GM18870 (cell line): ENCODE results near the gene MEGF8.
A peak's percentile ranks its signal among the peaks of the same experiment; 100 is the strongest.

Experiments
- ATAC-seq: cut with Tn5 transposase; IDR thresholded peaks from one replicate; pipeline ENCODE4 v1.9.1; 2021; ENCODE audit warnings: moderate library complexity; ENCODE audit not compliant: unreplicated experiment

Gene MEGF8

DNA sequence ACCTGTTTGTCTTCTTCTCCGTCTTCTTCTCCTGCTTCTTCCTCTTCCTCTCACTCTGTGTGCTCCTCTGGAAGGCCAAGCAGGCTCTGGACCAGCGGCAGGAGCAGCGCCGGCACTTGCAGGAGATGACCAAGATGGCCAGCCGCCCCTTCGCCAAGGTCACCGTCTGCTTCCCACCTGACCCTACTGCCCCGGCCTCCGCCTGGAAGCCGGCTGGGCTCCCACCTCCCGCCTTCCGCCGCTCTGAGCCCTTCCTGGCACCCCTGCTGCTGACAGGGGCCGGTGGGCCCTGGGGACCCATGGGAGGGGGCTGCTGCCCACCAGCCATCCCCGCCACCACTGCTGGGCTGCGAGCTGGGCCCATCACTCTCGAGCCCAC is 50.7 kb downstream of the MEGF8 start:
- ATAC-seq: no peak

GRCh38 chr19:42378225-42379215 is 53.1 kb downstream of the MEGF8 start:
- no peak for ATAC-seq

GRCh38 chr19:42380155-42380554 is 54.7 kb downstream of the MEGF8 start:
- ATAC-seq: no peak

GRCh38 chr19:42386974-42387707 is 61.7 kb downstream of the MEGF8 start:
- no peak for ATAC-seq

DNA sequence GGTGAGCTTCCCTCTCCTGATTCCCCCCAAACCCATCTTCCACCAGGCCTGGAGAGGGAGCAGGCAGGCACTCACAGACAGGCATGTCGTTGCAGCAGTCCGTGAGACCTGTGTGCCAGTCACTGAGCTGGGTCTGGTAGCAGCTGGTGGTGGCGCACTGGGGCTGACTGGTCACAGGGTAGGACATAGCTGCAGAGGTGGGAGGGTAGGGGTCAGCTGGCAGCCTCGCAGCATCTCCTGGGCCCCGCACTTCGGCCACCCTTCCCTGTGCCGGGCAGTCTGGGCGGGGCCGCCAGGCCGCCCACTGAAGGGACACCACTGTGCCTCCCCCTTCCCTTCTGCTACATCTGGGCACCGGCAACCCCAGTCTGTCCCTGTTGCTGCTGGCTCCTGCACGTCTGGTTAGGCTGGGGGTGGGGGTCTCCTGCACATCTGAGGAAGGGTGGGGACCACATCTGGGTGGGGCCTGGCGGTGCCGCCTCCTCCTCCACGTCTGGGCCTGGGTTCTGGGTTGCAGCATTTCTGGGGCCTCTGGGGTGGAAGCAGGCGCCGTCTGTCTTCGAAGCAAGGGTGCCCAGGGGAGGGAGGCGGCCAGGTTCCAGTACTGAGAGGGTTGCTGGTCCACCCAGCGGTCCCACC is 63.5 kb downstream of the MEGF8 start:
- ATAC-seq: no peak

DNA sequence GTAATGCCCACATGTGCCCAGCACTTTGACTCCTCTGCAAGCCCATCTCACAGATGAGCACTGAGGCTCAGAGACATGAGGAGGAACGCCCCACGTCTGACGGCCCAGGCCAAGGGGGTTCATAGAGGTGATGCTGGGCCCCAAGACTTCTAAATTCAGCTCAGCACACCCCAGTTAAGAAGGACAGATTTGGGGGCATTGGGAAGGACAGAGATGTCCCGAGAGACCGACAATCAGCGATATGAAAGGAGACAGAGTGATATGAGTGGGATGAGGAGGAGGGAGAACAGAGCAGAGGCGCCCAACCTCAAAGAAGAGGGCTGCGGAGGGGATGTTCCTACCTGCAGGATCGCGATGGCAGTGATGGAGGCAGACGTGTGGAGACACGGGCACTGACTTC is 64.5 kb downstream of the MEGF8 start, which contains the start of gene CNFN:
Gene CNFN (minus strand): TSS at position 399 of the 400 bp plus-strand sequence. CDS start 1,260 bp downstream, outside the sequence.
- ATAC-seq: no peak

DNA sequence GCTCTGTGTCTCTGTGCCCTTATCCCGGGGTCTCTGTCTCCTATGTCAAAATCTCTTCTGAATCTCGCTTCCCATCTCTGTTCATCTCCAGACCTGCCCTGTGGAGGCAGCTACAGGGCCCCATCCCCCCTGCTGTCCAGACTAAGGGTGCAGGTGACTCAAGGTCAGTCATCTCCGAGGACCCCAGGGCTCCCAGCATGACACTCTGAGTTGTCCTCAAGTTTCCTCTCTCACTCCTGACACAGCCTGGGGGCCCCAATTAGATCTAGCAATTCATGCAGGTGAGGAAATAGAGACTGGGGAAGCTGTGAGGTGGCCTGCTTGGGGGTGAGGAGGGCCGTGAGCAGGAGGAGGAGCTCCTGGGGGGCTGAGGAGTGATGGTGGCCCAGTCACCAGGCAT is 66.7 kb downstream of the MEGF8 start:
- ATAC-seq: no peak

- ATAC-seq: no peak
Measured at GRCh38 chr19:42394751-42395150, 69.3 kb downstream of the MEGF8 start.

DNA sequence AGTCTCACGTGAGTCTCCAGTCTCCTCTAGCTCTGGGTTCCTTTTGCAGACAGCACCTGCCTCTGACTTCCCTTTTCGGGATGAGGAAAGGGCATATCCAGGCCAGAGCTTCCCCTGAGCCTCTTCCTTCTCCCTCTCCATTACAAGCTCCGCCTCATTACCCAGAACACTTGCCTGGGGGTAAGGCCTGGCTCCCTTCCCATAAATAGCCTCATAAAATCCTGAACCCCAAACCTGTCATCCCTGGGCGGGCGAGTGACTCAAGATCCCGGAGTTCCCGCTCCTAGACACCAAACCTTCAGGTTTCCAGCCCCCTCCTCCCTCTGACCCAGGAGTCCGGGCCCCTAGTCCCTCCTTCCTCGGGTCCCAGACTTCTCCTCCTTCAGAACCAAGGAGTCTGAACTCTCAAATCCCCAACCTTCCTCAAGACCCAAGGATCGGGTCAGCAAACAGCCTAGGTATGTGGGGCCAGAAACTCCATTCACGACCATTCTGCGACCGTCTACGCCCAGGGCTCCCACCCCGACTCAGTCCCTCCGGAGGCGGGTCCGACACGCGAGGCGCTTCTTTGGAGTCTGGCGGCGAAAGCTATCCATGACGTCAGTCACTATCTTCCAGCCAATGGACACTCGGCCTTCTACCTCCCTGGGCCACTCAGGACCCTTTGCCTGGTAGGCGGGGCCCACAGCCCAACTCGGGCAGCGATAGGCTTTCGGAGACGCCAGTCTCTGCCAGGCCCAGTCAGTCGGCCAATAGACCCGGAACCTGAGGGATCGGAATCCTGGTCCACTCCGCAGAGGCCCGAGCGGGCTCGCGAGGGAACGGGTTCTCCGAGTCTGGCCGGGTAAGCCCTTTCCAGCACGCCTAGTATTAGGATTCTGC is 71.2 kb downstream of the MEGF8 start:
- peak; percentile 78 for ATAC-seq

- ATAC-seq: no peak
Measured at GRCh38 chr19:42397263-42398166, 72.1 kb downstream of the MEGF8 start.

DNA sequence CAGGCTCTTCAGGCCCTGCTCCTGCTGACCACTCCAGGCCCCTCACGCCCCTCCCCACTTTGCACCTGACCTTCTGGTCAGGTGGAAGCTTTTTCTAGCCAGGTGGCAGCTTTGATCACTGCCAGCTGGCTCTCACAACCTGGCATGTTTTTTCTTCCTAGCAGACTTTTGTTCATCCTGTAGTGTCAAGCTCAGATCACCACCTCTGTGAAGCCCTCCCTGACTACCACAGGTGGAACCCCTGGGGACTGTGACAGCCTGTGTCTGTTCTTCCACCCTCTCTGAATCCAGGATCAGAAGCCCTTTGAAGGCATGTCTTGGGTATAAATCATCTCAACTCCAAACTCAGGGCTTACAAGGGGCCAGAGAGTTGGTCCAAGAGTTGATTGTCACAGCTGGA is 75.0 kb downstream of the MEGF8 start:
- no peak for ATAC-seq

DNA sequence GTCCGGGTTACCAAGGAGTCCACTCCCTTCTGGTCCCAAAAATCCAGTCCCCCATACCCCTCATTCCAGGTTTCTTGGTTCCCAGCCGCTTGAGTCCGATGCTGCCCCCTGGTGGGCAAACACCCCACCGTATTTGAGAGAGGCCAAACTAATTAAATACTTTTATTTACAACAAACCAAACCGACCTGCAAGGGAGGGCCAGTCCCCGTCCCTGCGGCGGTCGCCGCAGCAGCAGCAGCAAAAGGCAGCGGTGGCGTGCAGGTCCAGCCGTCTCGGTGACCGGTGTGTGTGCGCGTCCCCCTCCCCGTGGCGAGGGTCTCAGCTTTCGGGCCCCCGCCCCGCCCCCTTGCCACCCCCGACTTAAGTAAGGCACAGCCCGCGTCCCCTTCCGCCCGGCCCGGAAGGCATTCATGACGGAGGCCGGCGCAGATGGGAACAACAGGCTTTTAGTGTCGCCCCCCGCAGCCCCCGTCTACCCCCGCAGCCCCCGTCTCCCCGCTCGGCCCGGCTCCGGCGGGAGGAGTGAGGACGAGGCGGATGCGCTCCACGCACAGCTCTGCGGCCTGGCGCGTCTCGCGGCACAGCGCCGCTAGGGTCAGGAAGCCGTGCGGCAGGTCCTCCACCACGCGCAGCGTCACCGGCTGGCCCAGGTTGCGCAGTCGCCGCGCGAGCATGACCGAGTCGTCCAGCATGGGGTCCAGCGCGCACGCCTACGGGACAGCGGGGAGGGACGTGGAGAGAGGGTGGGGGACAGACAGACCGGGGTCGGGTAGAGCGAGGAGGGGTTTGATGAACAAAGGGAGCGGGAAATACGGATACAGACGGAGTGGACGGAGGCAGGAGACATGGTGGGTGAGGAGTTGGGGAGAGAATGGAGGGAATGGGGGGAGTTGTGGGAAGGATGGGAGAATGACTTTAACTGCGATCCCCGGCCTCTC is 76.2 kb downstream of the MEGF8 start:
- no peak for ATAC-seq

DNA sequence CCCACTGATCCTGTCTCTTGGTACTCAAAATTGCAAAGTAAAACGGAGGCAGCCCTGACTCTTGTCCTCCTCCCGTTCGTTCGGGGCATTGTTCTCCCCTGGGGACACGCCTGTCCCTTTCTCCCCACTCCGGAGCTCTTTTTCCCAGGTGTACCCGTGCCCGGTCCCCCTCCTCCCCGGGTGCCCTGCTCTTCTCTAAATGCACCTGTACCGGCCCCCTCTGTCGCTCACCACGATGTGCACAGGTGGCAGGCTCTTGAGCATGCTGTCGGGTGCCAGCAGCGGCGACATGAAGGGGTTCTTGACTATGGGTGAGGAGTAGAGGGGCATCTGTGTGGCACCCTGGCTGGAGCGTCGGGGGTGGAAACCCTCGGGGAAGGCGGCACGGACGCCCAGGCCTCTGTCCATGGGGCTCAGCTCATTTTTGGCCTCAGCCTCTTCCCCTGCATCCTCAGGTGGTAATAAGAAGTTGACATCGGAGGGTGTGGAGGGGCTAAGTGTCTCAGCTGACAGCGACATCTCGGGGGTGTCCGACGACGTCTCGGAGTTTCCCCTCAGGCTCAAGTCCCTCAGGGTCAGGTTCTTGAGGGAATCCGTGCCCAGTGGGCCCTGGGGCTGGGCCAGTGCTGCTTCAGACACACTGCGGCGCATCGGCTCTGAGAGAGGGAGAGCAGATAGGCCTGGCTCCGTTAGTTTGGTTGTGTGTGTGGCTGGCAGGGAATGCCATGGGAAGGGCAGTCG is 77.1 kb downstream of the MEGF8 start:
- no peak for ATAC-seq

DNA sequence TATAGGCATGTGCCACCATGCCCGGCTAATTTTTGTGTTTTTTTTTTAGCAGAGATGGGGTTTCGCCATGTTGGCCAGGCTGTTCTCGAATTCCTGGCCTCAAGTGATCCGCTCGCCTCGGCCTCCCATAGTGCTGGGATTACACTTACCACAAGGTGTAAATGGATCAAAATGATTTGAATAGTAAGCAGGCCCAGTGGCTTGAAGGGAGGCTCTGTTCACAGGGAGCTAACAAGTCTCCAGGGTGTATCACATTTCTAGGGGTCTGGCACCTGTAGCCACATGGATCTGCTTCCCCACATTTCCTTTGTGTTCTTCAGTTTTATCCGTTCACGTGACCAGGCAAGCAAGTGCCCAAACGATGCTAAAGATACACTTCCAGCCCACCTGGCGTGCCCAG is 78.2 kb downstream of the MEGF8 start:
- ATAC-seq: no peak

DNA sequence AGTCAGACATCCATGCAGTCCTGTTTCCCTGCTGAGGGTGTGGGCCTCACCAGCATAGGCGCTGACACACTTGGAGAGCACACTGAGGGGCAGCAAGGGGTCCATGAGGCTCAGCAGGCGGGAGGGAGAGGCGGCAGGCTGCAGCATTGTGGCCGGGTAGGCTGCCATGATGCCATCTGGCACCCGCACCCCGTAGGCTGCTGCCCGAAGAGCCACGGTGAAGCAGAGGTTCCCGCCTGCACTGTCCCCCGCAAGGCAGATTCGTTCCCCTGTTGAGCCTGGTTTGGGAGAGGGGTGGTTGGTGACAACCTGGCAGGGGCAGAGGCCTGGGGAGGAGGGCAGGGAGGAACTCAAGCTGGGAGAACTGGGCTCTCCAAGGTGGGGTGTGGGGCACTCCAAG is 80.7 kb downstream of the MEGF8 start:
- no peak for ATAC-seq

GRCh38 chr19:42407085-42407815 is 81.8 kb downstream of the MEGF8 start:
- no peak for ATAC-seq

GRCh38 chr19:42407816-42408175 is 82.4 kb downstream of the MEGF8 start:
- no peak for ATAC-seq
